A673 (cell line): ENCODE measurements around the gene ZNF496. TPM values are rescaled to one million over a fixed set of nuclear protein-coding genes. Genes with fewer than 3 reads are reported as not detected.
"Not testable (repeated sequence)": the region's sequence is repeated elsewhere in the genome, so short reads cannot be mapped to it uniquely, and the experiment has no call there.

Experiments
- BruUV-seq: library from RNA; stranded (reverse); fragments of 400-500 nt; replicated peaks from 2 replicates; lab custom pipeline; 2021; lab: Mats Ljungman, UMichigan
- CTCF ChIA-PET: fragments of 300-600 bp; sonication (Branson Sonifier 250); formaldehyde crosslinking; loops from one replicate; lab custom pipeline; 2022; ENCODE audit warnings: antibody characterized with exemption; lab: Charles Lee
- POLR2A ChIA-PET: fragments of 300-600 bp; sonication (Branson Sonifier 250); formaldehyde crosslinking; loops from one replicate; lab custom pipeline; 2022; ENCODE audit warnings: antibody characterized with exemption; ENCODE audit not compliant: low non-redundant PET; lab: Charles Lee
- DNase-seq: peaks from one replicate; pipeline ENCODE4 v3.0.0-alpha.2; 2015; ENCODE audit warnings: low spot score
- H3K27ac ChIP-seq: fragments of 200-600 bp; sonication (generic); 2 replicates; pipeline ENCODE4 v1.5.1; 2016; ENCODE audit warnings: mixed run types, low read depth, mild to moderate bottlenecking, mixed read lengths, antibody characterized with exemption, low read length; ENCODE audit not compliant: poor library complexity, severe bottlenecking
- H3K27me3 ChIP-seq: fragments of 200-600 bp; sonication (generic); replicated peaks from 2 replicates; pipeline ENCODE4 v1.6.1; 2017; ENCODE audit warnings: mixed run types, low read depth, mild to moderate bottlenecking, mixed read lengths, antibody characterized with exemption, low read length; ENCODE audit not compliant: insufficient read depth, poor library complexity
- H3K36me3 ChIP-seq: fragments of 200-600 bp; sonication (generic); 2 replicates; pipeline ENCODE4 v1.6.1; 2016; ENCODE audit warnings: mixed run types, mild to moderate bottlenecking, mixed read lengths, antibody characterized with exemption, low read length; ENCODE audit not compliant: insufficient read depth, poor library complexity, severe bottlenecking
- H3K4me1 ChIP-seq: fragments of 200-600 bp; sonication (generic); 2 replicates; pipeline ENCODE4 v1.6.1; 2017; ENCODE audit warnings: mixed run types, mild to moderate bottlenecking, mixed read lengths, antibody characterized with exemption, low read length; ENCODE audit not compliant: insufficient read depth, poor library complexity, severe bottlenecking
- H3K4me3 ChIP-seq: fragments of 200-600 bp; sonication (generic); 2 replicates; pipeline ENCODE4 v1.5.1; 2016; ENCODE audit warnings: low read depth, mixed run types, mild to moderate bottlenecking, mixed read lengths, low read length; ENCODE audit not compliant: poor library complexity, severe bottlenecking
- H3K9me3 ChIP-seq: fragments of 200-600 bp; sonication (generic); 2 replicates; pipeline ENCODE4 v1.6.1; 2016; ENCODE audit warnings: mixed run types, low read depth, mild to moderate bottlenecking, mixed read lengths, antibody characterized with exemption, low read length; ENCODE audit not compliant: poor library complexity, severe bottlenecking
- EZH2 ChIP-seq: fragments of 200-600 bp; sonication (generic); IDR thresholded peaks from 2 replicates; pipeline ENCODE4 v1.6.1; 2017; ENCODE audit warnings: borderline replicate concordance, low read depth, mild to moderate bottlenecking, mixed read lengths, antibody characterized with exemption, low read length; ENCODE audit not compliant: poor library complexity, severe bottlenecking
- intact Hi-C: fragments of 100-400 bp; cut with micrococcal nuclease; formaldehyde crosslinking; loops from one replicate; pipeline ENCODE4 v1.10.0; 2022; ENCODE audit not compliant: unreplicated experiment
- total RNA-seq: library from RNA; stranded (reverse); gene quantifications from 2 replicates; pipeline ENCODE4 v1.2.3, GENCODE V29; 2021
- TF ChIP-seq, protein P1 (sequence below): fragments of 300-800, 200-600 bp; sonication (generic); conservative IDR thresholded peaks from 2 replicates; pipeline ENCODE4 v1.5.1; 2017; ENCODE audit warnings: low read depth, mild to moderate bottlenecking, antibody characterized with exemption, low read length, moderate library complexity, mixed read lengths

ZNF496 gene
- total RNA-seq, 1 experiment from 2014 or later: 30.2 TPM

DNA sequence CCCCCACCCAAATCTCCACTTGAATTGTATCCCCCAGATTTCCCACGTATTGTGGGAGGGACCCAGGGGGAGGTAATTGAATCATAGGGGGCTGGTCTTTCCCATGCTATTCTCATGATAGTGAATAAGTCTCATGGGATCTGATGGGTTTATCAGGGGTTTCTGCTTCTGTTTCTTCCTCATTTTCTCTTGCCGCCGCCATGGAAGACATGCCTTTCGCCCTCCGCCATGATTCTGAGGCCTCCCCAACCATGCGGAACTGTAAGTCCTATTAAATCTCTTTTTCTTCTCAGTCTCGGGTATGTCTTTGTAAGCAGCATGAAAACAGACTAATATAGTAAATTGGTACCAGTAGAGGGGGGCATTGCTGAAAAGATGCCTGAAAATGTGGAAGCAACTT is 33.4 kb upstream of the ZNF496 start:
- TF ChIP-seq, protein P1, sequence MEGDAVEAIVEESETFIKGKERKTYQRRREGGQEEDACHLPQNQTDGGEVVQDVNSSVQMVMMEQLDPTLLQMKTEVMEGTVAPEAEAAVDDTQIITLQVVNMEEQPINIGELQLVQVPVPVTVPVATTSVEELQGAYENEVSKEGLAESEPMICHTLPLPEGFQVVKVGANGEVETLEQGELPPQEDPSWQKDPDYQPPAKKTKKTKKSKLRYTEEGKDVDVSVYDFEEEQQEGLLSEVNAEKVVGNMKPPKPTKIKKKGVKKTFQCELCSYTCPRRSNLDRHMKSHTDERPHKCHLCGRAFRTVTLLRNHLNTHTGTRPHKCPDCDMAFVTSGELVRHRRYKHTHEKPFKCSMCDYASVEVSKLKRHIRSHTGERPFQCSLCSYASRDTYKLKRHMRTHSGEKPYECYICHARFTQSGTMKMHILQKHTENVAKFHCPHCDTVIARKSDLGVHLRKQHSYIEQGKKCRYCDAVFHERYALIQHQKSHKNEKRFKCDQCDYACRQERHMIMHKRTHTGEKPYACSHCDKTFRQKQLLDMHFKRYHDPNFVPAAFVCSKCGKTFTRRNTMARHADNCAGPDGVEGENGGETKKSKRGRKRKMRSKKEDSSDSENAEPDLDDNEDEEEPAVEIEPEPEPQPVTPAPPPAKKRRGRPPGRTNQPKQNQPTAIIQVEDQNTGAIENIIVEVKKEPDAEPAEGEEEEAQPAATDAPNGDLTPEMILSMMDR: no peak
- TF ChIP-seq EZH2: no peak
- H3K9me3 ChIP-seq: no peaks in the 10 kb centered on the region
- H3K27me3 ChIP-seq: no peaks in the 10 kb centered on the region
- CTCF ChIA-PET: no interaction called here
- no peak for DNase-seq
- POLR2A ChIA-PET: no interaction called here
- no peaks in the 10 kb centered on the region for H3K36me3 ChIP-seq
- BruUV-seq: no TSS peak
- no peak overlapping the region for H3K4me3 ChIP-seq
- intact Hi-C loops: no loop called here
- H3K27ac ChIP-seq: no peak overlapping the region
- no peaks in the 10 kb centered on the region for H3K4me1 ChIP-seq

- POLR2A ChIA-PET, intact Hi-C loops: not testable (repeated sequence)
Observed at GRCh38 chr1:247363000-247363399, 31.3 kb upstream of the ZNF496 start.

DNA sequence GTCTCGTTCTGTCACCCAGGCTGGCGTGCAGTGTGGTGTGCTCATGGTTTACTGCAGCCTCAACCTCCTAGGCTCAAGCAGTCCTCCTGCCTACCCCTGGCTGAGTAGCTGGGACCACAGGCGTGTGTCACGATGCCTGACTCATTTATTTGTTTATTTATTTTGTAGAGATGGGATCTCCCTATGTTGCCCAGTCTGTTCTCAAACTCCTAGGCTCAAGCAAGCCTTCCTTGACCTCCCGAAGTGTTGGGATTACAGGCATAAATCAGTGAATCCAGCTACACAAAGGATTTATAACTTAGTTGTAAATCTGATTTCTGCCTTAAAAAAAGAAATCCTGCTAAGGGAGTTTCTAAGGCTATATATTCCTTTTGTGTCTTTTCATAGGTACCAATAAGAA is 30.5 kb upstream of the ZNF496 start:
- POLR2A ChIA-PET: no interaction called here
- no TSS peak for BruUV-seq
- TF ChIP-seq, protein P1: no peak
- TF ChIP-seq EZH2: no peak

More at GRCh38 chr1:247363000-247363399, 31.3 kb upstream of the ZNF496 start:
- H3K4me1 ChIP-seq, DNase-seq, H3K9me3 ChIP-seq, H3K27me3 ChIP-seq, H3K27ac ChIP-seq, H3K4me3 ChIP-seq, H3K36me3 ChIP-seq, BruUV-seq: not testable (repeated sequence)
- CTCF ChIA-PET: interaction anchor here (0.7 kb wide), 1 partner anchor 1224 kb away, joined by 6 read pairs; no protein-coding TSS in a partner anchor

More for the DNA sequence above, 30.5 kb upstream of the ZNF496 start:
- H3K4me1 ChIP-seq: no peaks in the 10 kb centered on the region
- no peaks in the 10 kb centered on the region for H3K9me3 ChIP-seq
- CTCF ChIA-PET: no interaction called here
- H3K27me3 ChIP-seq: no peaks in the 10 kb centered on the region
- H3K36me3 ChIP-seq: no peaks in the 10 kb centered on the region
- intact Hi-C loops: no loop called here
- no peak overlapping the region for H3K27ac ChIP-seq
- DNase-seq: no peak
- H3K4me3 ChIP-seq: no peak overlapping the region
